ENCODE measurements around the gene FAM98B.

The FAM98B gene

DNA sequence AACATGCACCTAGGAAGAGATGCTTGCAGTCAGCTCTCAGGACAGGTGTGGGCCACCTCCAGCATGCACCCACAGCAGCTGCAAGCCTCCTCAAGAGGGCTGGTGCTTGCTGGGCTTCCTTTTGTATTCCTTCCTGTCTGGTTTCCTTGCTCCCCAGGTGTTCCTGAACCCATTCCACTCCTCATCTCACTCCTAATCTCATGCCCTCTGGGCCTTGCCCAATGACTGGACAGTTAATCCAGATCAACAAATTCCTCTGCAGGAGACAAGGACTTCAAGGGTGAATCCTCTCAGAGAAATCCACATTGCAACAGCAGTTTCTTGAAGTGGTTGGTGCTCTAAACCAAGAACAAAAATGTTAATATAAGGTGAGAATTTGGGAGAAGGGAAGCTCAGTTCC, 80.0 kb downstream of the FAM98B start:
- H3K4me3 Mint-ChIP-seq = no peak overlapping the region
- peak overlapping the region; percentile 93 for H3K27ac Mint-ChIP-seq
- H3K27me3 Mint-ChIP-seq = no peaks in the 10 kb centered on the region
- H3K4me1 Mint-ChIP-seq = peaks cover 100% of the 10 kb centered on the region
- H3K9me3 Mint-ChIP-seq = peaks cover 6% of the 10 kb centered on the region
- peaks cover 25% of the 10 kb centered on the region for H3K36me3 Mint-ChIP-seq

DNA sequence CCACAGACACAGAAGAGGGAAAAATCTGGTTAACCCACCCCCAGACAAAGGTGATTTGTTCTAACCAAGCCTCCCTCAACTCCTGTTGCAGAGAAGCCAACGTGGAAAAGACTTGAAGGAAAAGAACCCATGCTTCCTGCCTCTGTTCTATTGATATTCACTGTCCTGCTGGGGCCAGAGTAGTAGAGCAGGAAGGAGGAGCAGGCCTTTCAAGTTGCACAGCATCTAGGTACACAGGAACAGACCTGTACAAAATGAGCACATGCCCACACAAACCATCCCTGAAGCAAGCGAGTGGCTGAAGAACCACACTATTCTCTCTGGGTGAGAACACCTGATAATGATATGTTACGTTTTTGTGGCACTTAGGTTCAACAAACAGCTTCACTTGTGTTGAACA, 80.8 kb downstream of the FAM98B start:
- H3K27me3 Mint-ChIP-seq = no peaks in the 10 kb centered on the region
- H3K36me3 Mint-ChIP-seq = peaks cover 20% of the 10 kb centered on the region
- H3K4me1 Mint-ChIP-seq = peaks cover 98% of the 10 kb centered on the region
- no peaks in the 10 kb centered on the region for H3K9me3 Mint-ChIP-seq
- H3K4me3 Mint-ChIP-seq = peak overlapping the region; percentile 12
- H3K27ac Mint-ChIP-seq = peak overlapping the region; percentile 66

- no peaks in the 10 kb centered on the region for H3K27me3 Mint-ChIP-seq
- H3K36me3 Mint-ChIP-seq = peaks cover 14% of the 10 kb centered on the region
- H3K27ac Mint-ChIP-seq = peak overlapping the region; percentile 83
- H3K9me3 Mint-ChIP-seq = no peaks in the 10 kb centered on the region
- peak overlapping the region; percentile 26 for H3K4me3 Mint-ChIP-seq
- H3K4me1 Mint-ChIP-seq = peaks cover 97% of the 10 kb centered on the region
These were observed 81.7 kb downstream of the FAM98B start for GRCh38 chr15:38535491-38536200.

- peaks cover 14% of the 10 kb centered on the region for H3K36me3 Mint-ChIP-seq
- H3K27me3 Mint-ChIP-seq = no peaks in the 10 kb centered on the region
- H3K27ac Mint-ChIP-seq = peak overlapping the region; percentile 83
- H3K4me1 Mint-ChIP-seq = peaks cover 97% of the 10 kb centered on the region
- no peak overlapping the region for H3K4me3 Mint-ChIP-seq
- no peaks in the 10 kb centered on the region for H3K9me3 Mint-ChIP-seq
These were observed 82.3 kb downstream of the FAM98B start for GRCh38 chr15:38536201-38536676.
